Measurements from ENCODE around the gene BOC.

Gene BOC

GRCh38 chr3:113329757-113330156 lies 118.4 kb downstream of the BOC start:
- no peaks in the 10 kb centered on the region for H3K9me3 ChIP-seq (ENCODE audit: insufficient read depth, low read length, severe bottlenecking)
- H4K20me1 ChIP-seq (ENCODE audit: insufficient read depth, low read length), result no peaks in the 10 kb centered on the region
- H3K27me3 ChIP-seq (ENCODE audit: insufficient read depth, low read length, poor library complexity), result no peaks in the 10 kb centered on the region
- no peaks in the 10 kb centered on the region for H3K4me1 ChIP-seq (ENCODE audit: insufficient read depth, low read length)
- ATAC-seq (ENCODE audit: insufficient read depth, low read depth) (no peak), DNase-seq (no peak)
- no peak overlapping the region for H3K9ac ChIP-seq (ENCODE audit: low read depth, low read length)
- H3K36me3 ChIP-seq (ENCODE audit: insufficient read depth, low read length), result no peaks in the 10 kb centered on the region
- no peak overlapping the region for H3K27ac ChIP-seq (ENCODE audit: low read length)
- no peak overlapping the region for H3K4me2 ChIP-seq (ENCODE audit: insufficient read depth, low read length)
- no peak overlapping the region for H2AFZ ChIP-seq (ENCODE audit: low read depth, low read length)
- no peaks in the 10 kb centered on the region for H3K79me2 ChIP-seq (ENCODE audit: insufficient read depth, low read length)
- TF ChIP-seq CTCF (IDR thresholded peaks at IDR 0.05; ENCODE audit: borderline replicate concordance, extremely low read depth, low read length, poor library complexity, severe bottlenecking), result no peak
- no peak for TF ChIP-seq EZH2 (IDR thresholded peaks at IDR 0.05; ENCODE audit: borderline replicate concordance, low read depth, low read length, severe bottlenecking)
- no peak overlapping the region for H3K4me3 ChIP-seq (ENCODE audit: low read depth in 1 of 2, low read length in 2 of 2)

GRCh38 chr3:113330742-113331141 lies 119.4 kb downstream of the BOC start:
- no peak overlapping the region for H3K4me3 ChIP-seq (ENCODE audit: low read depth in 1 of 2, low read length in 2 of 2)
- ATAC-seq (ENCODE audit: insufficient read depth, low read depth) (no peak), DNase-seq (no peak)
- no peaks in the 10 kb centered on the region for H3K36me3 ChIP-seq (ENCODE audit: insufficient read depth, low read length)
- no peaks in the 10 kb centered on the region for H3K79me2 ChIP-seq (ENCODE audit: insufficient read depth, low read length)
- H3K9ac ChIP-seq (ENCODE audit: low read depth, low read length), result no peak overlapping the region
- TF ChIP-seq CTCF (IDR thresholded peaks at IDR 0.05; ENCODE audit: borderline replicate concordance, extremely low read depth, low read length, poor library complexity, severe bottlenecking) (no peak), EZH2 (IDR thresholded peaks at IDR 0.05; ENCODE audit: borderline replicate concordance, low read depth, low read length, severe bottlenecking) (no peak)
- no peaks in the 10 kb centered on the region for H3K9me3 ChIP-seq (ENCODE audit: insufficient read depth, low read length, severe bottlenecking)
- no peaks in the 10 kb centered on the region for H3K27me3 ChIP-seq (ENCODE audit: insufficient read depth, low read length, poor library complexity)
- H3K4me2 ChIP-seq (ENCODE audit: insufficient read depth, low read length), result no peak overlapping the region
- no peaks in the 10 kb centered on the region for H3K4me1 ChIP-seq (ENCODE audit: insufficient read depth, low read length)
- no peak overlapping the region for H2AFZ ChIP-seq (ENCODE audit: low read depth, low read length)
- no peak overlapping the region for H3K27ac ChIP-seq (ENCODE audit: low read length)
- H4K20me1 ChIP-seq (ENCODE audit: insufficient read depth, low read length), result no peaks in the 10 kb centered on the region

- DNase-seq (no peak), ATAC-seq (ENCODE audit: insufficient read depth, low read depth) (no peak)
- H3K27me3 ChIP-seq (ENCODE audit: insufficient read depth, low read length, poor library complexity), result no peaks in the 10 kb centered on the region
- H2AFZ ChIP-seq (ENCODE audit: low read depth, low read length), result no peak overlapping the region
- no peaks in the 10 kb centered on the region for H3K4me1 ChIP-seq (ENCODE audit: insufficient read depth, low read length)
- H3K9ac ChIP-seq (ENCODE audit: low read depth, low read length), result no peak overlapping the region
- no peak overlapping the region for H3K27ac ChIP-seq (ENCODE audit: low read length)
- no peaks in the 10 kb centered on the region for H3K9me3 ChIP-seq (ENCODE audit: insufficient read depth, low read length, severe bottlenecking)
- H3K4me3 ChIP-seq (ENCODE audit: low read depth in 1 of 2, low read length in 2 of 2), result no peak overlapping the region
- no peak overlapping the region for H3K4me2 ChIP-seq (ENCODE audit: insufficient read depth, low read length)
- TF ChIP-seq CTCF (IDR thresholded peaks at IDR 0.05; ENCODE audit: borderline replicate concordance, extremely low read depth, low read length, poor library complexity, severe bottlenecking), result no peak
- TF ChIP-seq EZH2 (IDR thresholded peaks at IDR 0.05; ENCODE audit: borderline replicate concordance, low read depth, low read length, severe bottlenecking), result no peak
- H3K79me2 ChIP-seq (ENCODE audit: insufficient read depth, low read length), result no peaks in the 10 kb centered on the region
- no peaks in the 10 kb centered on the region for H3K36me3 ChIP-seq (ENCODE audit: insufficient read depth, low read length)
- H4K20me1 ChIP-seq (ENCODE audit: insufficient read depth, low read length), result no peaks in the 10 kb centered on the region
Observed at GRCh38 chr3:113331187-113331586, 119.8 kb downstream of the BOC start.
